Heart left ventricle (tissue), 13 donors: Measurements from ENCODE around the gene CSAG2.
"Not testable (repeated sequence)": the region's sequence is repeated elsewhere in the genome, so short reads cannot be mapped to it uniquely, and the experiment has no call there.

ENCODE experiments used
- CTCF ChIP-seq, 12 donors: fragments of 200-600 bp; sonication (generic) in 4 of 12; IDR thresholded peaks; one replicate each; pipeline versions ENCODE4 v1.5.0 to v1.8.0; 2018 to 2022; ENCODE audit warnings: antibody characterized with exemption in 12 of 12, mild to moderate bottlenecking in 5 of 12
- POLR2A ChIP-seq, 2 donors: fragments of 450-650 bp; IDR thresholded peaks; one replicate each; pipeline ENCODE4 v1.6.1; 2017; ENCODE audit warnings: antibody characterized with exemption in 2 of 2, mild to moderate bottlenecking in 2 of 2, moderate library complexity in 2 of 2
- donor health status: ischemic (EF 13 %, LVEDD 7.1; RV severe dilation, severe dysfunction).
- donor health status: DM: no; HTN: yes; CAD: no.
- donor health status: DM: no; HTN: no; CAD: no.
- donor health status: ischemic (EF 25% LVEDD 6.9; RV normal size, moderate dysfunction).
- donor health status: ischemic (EF 25% LVEDD 5.7; RV mildly dilated, moderate dysfunction).
- donor health status: ischemic (EF 35%, LVEDD 5.7; RV mildly dilated, moderate dysfunction).
- donor health status: nonischemic (EF 11% LVEDD 7.7; RV severe dilation, severe dysfunction).
- donor health status: DM: yes; HTN: yes; CAD: no.
- donor health status: PGD.
- donor health status: ischemic (EF 29% LVEDD 5.4; RV normal size, mild dysfunction).
- donor health status: nonischemic (EF 23%, LVEDD 6.1; RV moderate dilation, normal function).

- not testable (repeated sequence) for TF ChIP-seq CTCF, POLR2A (IDR thresholded peaks at IDR 0.05)
Measured at GRCh38 chrX:152697952-152698931, 10.8 kb downstream of the CSAG2 start, which contains the start of gene MAGEA3.
